Right atrium auricular region (tissue), 2 donors: Measurements from ENCODE around the gene MICAL1. TPM values are rescaled to one million over a fixed set of nuclear protein-coding genes. Genes with fewer than 3 reads are reported as not detected.

Experiments used
- DNase-seq: peaks from one replicate; pipeline ENCODE4 v3.0.0-alpha.2; 2019; ENCODE audit warnings: low spot score
- H3K27ac ChIP-seq, 2 donors: fragments of 200-600 bp; sonication (generic); 1 replicate in 1 of 2; 2 replicates in 1 of 2; pipeline ENCODE4 v1.5.1; 2016 to 2019
- H3K27me3 ChIP-seq, 2 donors: fragments of 200-600 bp; sonication (generic); one replicate each; pipeline versions ENCODE4 v1.5.1 to v1.6.0; 2017 to 2019
- H3K36me3 ChIP-seq: fragments of 200-600 bp; sonication (generic); one replicate; pipeline ENCODE4 v1.5.1; 2016
- H3K4me1 ChIP-seq, 2 donors: fragments of 200-600 bp; sonication (generic); one replicate each; pipeline versions ENCODE4 v1.5.1 to v1.6.0; 2017 to 2019
- H3K4me3 ChIP-seq, 2 donors: fragments of 200-600 bp; sonication (generic); 1 replicate in 1 of 2; 2 replicates in 1 of 2; pipeline ENCODE4 v1.5.1; 2017 to 2019; ENCODE audit warnings: mild to moderate bottlenecking in 1 of 2, moderate library complexity in 1 of 2
- H3K9me3 ChIP-seq, 2 donors: fragments of 200-600 bp; sonication (generic); one replicate each; pipeline ENCODE4 v1.5.1; 2019
- CTCF ChIP-seq, 2 donors: fragments of 200-600 bp; sonication (generic); IDR thresholded peaks; one replicate each; pipeline ENCODE4 v1.5.1; 2019; ENCODE audit warnings: antibody characterized with exemption in 2 of 2
- total RNA-seq, 2 donors: library from RNA; depleted of rRNA; stranded (reverse); fragments of >200 nt; gene quantifications; one replicate each; pipeline ENCODE4 v1.1.0, GENCODE V29; 2016

The MICAL1 gene
- total RNA-seq, 2 donors from 2014 or later, result 4.5 to 11.6 TPM

GRCh38 chr6:109428889-109429477 lies 26.6 kb downstream of the MICAL1 start:
- Histone ChIP-seq H3K36me3 (no peaks in the 10 kb centered on the region), H3K4me1 (peaks cover 0 to 5% of the 10 kb centered on the region in 2 donors), H3K27ac (no peak overlapping the region), H3K4me3 (no peak overlapping the region), H3K9me3 (no peaks in the 10 kb centered on the region), H3K27me3 (no peaks in the 10 kb centered on the region)
- no peak for TF ChIP-seq CTCF (IDR thresholded peaks at IDR 0.05)
- no peak for DNase-seq

GRCh38 chr6:109424946-109425345 lies 30.6 kb downstream of the MICAL1 start:
- no peak overlapping the region for H3K4me3 ChIP-seq
- H3K27ac ChIP-seq, result no peak overlapping the region
- H3K27me3 ChIP-seq, result no peaks in the 10 kb centered on the region
- H3K9me3 ChIP-seq, result no peaks in the 10 kb centered on the region
- DNase-seq, result no peak
- no peaks in the 10 kb centered on the region for H3K36me3 ChIP-seq
- peaks cover 0 to 5% of the 10 kb centered on the region in 2 donors for H3K4me1 ChIP-seq
- TF ChIP-seq CTCF (IDR thresholded peaks at IDR 0.05), result no peak

GRCh38 chr6:109421184-109421583 lies 34.4 kb downstream of the MICAL1 start:
- Histone ChIP-seq H3K9me3 (no peaks in the 10 kb centered on the region), H3K36me3 (no peaks in the 10 kb centered on the region), H3K27ac (no peak overlapping the region), H3K4me1 (no peaks in the 10 kb centered on the region), H3K4me3 (no peak overlapping the region), H3K27me3 (no peaks in the 10 kb centered on the region)
- DNase-seq, result no peak
- no peak for TF ChIP-seq CTCF (IDR thresholded peaks at IDR 0.05)

GRCh38 chr6:109420751-109421150 lies 34.8 kb downstream of the MICAL1 start:
- Histone ChIP-seq H3K27ac (no peak overlapping the region), H3K27me3 (no peaks in the 10 kb centered on the region), H3K4me3 (no peak overlapping the region), H3K4me1 (no peaks in the 10 kb centered on the region), H3K36me3 (no peaks in the 10 kb centered on the region), H3K9me3 (no peaks in the 10 kb centered on the region)
- no peak for DNase-seq
- TF ChIP-seq CTCF (IDR thresholded peaks at IDR 0.05), result no peak

DNA sequence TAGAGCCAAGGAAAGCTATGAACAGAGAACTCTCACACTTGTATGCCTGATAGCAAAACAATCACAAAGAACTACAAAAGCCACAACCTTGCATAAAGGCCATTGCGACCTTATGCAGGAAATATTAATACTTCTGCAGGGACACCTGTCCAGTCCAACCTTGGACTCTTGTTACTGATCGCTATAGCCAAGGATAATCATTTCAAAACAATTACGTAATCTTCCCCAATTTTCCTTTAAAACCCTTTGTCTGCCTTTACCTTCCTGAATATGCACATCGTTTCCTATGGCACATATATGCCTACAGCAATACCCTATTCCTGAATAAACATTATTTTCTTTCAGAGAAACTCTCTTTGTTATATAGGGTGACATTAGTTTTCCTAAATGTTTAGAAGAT lies 37.9 kb downstream of the MICAL1 start:
- Histone ChIP-seq H3K27ac (no peak overlapping the region), H3K27me3 (no peaks in the 10 kb centered on the region), H3K4me3 (no peak overlapping the region), H3K4me1 (no peaks in the 10 kb centered on the region), H3K9me3 (no peaks in the 10 kb centered on the region), H3K36me3 (no peaks in the 10 kb centered on the region)
- DNase-seq, result no peak
- TF ChIP-seq CTCF (IDR thresholded peaks at IDR 0.05), result no peak

GRCh38 chr6:109411034-109411433 lies 44.5 kb downstream of the MICAL1 start:
- no peaks in the 10 kb centered on the region for H3K9me3 ChIP-seq
- H3K36me3 ChIP-seq, result no peaks in the 10 kb centered on the region
- H3K4me3 ChIP-seq, result no peak overlapping the region
- no peak for DNase-seq
- no peaks in the 10 kb centered on the region for H3K27me3 ChIP-seq
- H3K27ac ChIP-seq, result no peak overlapping the region
- no peak for TF ChIP-seq CTCF (IDR thresholded peaks at IDR 0.05)
- H3K4me1 ChIP-seq, result no peaks in the 10 kb centered on the region
